WTC11 (cell line): ENCODE results near the gene HCFC2.

Experiments used
- CTCF ChIP-seq: fragments of 200-600 bp; IDR thresholded peaks from 2 replicates; pipeline ENCODE4 v1.8.0; 2022; ENCODE audit warnings: antibody characterized with exemption
- ESRRA ChIP-seq: sonication (generic); formaldehyde crosslinking; IDR thresholded peaks from 2 replicates; pipeline ENCODE4 v1.8.1; 2022; ENCODE audit warnings: mild to moderate bottlenecking, missing genetic modification reagents, borderline replicate concordance
- JUN ChIP-seq: sonication (generic); formaldehyde crosslinking; IDR thresholded peaks from 2 replicates; pipeline ENCODE4 v1.8.0; 2023; ENCODE audit warnings: mild to moderate bottlenecking, missing genetic modification reagents
- NFE2L1 ChIP-seq: sonication (generic); formaldehyde crosslinking; IDR thresholded peaks from 2 replicates; pipeline ENCODE4 v1.8.1; 2023; ENCODE audit warnings: missing genetic modification reagents
- NR3C1 ChIP-seq: sonication (generic); formaldehyde crosslinking; conservative IDR thresholded peaks from 2 replicates; pipeline ENCODE4 v1.8.1; 2023; ENCODE audit warnings: low read depth, mild to moderate bottlenecking, missing genetic modification reagents
- OVOL2 ChIP-seq: fragments of 250-450 bp; sonication (Bioruptor Pico); IDR thresholded peaks from 2 replicates; pipeline ENCODE4 v1.9.0; 2021; ENCODE audit warnings: mild to moderate bottlenecking, borderline replicate concordance
- SP1 ChIP-seq: sonication (generic); formaldehyde crosslinking; conservative IDR thresholded peaks from 2 replicates; pipeline ENCODE4 v1.8.1; 2022; ENCODE audit warnings: missing genetic modification reagents
- ZBTB21 ChIP-seq: sonication (generic); formaldehyde crosslinking; IDR thresholded peaks from 2 replicates; pipeline ENCODE4 v1.8.1; 2023; ENCODE audit warnings: mild to moderate bottlenecking, missing genetic modification reagents, borderline replicate concordance
- ZNF121 ChIP-seq: sonication (generic); formaldehyde crosslinking; IDR thresholded peaks from 2 replicates; pipeline ENCODE4 v1.8.0; 2023; ENCODE audit warnings: missing genetic modification reagents
- ZNF232 ChIP-seq: sonication (generic); formaldehyde crosslinking; IDR thresholded peaks from 2 replicates; pipeline ENCODE4 v1.8.0; 2022; ENCODE audit warnings: mild to moderate bottlenecking, missing genetic modification reagents
- TF ChIP-seq, protein P1 (sequence below): sonication (generic); formaldehyde crosslinking; IDR thresholded peaks from 2 replicates; pipeline ENCODE4 v1.8.0; 2022; ENCODE audit warnings: mild to moderate bottlenecking, missing genetic modification reagents
- TF ChIP-seq, protein P2 (sequence below): sonication (generic); formaldehyde crosslinking; IDR thresholded peaks from 2 replicates; pipeline ENCODE4 v1.8.1; 2023; ENCODE audit warnings: mild to moderate bottlenecking, moderate library complexity, missing genetic modification reagents

- TF ChIP-seq ZNF232 (CRISPR knock-in tag) (no peak), OVOL2 (CRISPR knock-in tag) (no peak), ZNF121 (no peak), ZBTB21 (no peak), CTCF (no peak), SP1 (no peak), ESRRA (no peak), JUN (CRISPR knock-in tag) (no peak), NFE2L1 (CRISPR knock-in tag) (no peak), NR3C1 (CRISPR knock-in tag) (no peak)
- TF ChIP-seq, protein P1, sequence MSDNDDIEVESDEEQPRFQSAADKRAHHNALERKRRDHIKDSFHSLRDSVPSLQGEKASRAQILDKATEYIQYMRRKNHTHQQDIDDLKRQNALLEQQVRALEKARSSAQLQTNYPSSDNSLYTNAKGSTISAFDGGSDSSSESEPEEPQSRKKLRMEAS (CRISPR knock-in tag): no peak
- TF ChIP-seq, protein P2, sequence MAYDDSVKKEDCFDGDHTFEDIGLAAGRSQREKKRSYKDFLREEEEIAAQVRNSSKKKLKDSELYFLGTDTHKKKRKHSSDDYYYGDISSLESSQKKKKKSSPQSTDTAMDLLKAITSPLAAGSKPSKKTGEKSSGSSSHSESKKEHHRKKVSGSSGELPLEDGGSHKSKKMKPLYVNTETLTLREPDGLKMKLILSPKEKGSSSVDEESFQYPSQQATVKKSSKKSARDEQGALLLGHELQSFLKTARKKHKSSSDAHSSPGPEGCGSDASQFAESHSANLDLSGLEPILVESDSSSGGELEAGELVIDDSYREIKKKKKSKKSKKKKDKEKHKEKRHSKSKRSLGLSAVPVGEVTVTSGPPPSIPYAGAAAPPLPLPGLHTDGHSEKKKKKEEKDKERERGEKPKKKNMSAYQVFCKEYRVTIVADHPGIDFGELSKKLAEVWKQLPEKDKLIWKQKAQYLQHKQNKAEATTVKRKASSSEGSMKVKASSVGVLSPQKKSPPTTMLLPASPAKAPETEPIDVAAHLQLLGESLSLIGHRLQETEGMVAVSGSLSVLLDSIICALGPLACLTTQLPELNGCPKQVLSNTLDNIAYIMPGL: no peak
Observed at GRCh38 chr12:104083769-104084475, 19.6 kb downstream of the HCFC2 start.
